Natural killer cell (primary cell): ENCODE results near the gene CCNO. TPM values are rescaled to one million over a fixed set of nuclear protein-coding genes. Genes with fewer than 3 reads are reported as not detected.

Source experiments
- ATAC-seq, 3 donors: fragments of 150-1000 bp in 2 of 3; fragments of 200-7000 bp in 1 of 3; cut with Tn5 transposase; 1 replicate in 1 of 3; 2 replicates in 2 of 3; pipeline ENCODE4 v1.10.0; 2021; ENCODE audit warnings: mild to moderate bottlenecking in 2 of 3, moderate library complexity in 2 of 3
- DNase-seq, 2 donors: peaks; one replicate each; pipeline versions ENCODE4 v3.0.0 to v3.0.0-alpha.2; 2013 to 2021; ENCODE audit warnings: mixed read lengths in 1 of 2
- H3K27ac ChIP-seq: one replicate; pipeline ENCODE4 v1.5.1; 2013; ENCODE audit warnings: mild to moderate bottlenecking, low read length
- H3K27me3 ChIP-seq: one replicate; pipeline ENCODE4 v1.6.1; 2013; ENCODE audit warnings: low read length; ENCODE audit not compliant: control insufficient read depth, insufficient read depth
- H3K36me3 ChIP-seq: one replicate; pipeline ENCODE4 v1.6.1; 2013; ENCODE audit warnings: low read length; ENCODE audit not compliant: control insufficient read depth, insufficient read depth
- H3K4me1 ChIP-seq: one replicate; pipeline ENCODE4 v1.6.1; 2013; ENCODE audit warnings: low read length; ENCODE audit not compliant: control insufficient read depth, insufficient read depth
- H3K4me3 ChIP-seq: one replicate; pipeline ENCODE4 v1.5.1; 2013; ENCODE audit warnings: low read length
- H3K9me3 ChIP-seq: one replicate; pipeline ENCODE4 v1.6.1; 2013; ENCODE audit warnings: low read length; ENCODE audit not compliant: control insufficient read depth, insufficient read depth
- H3K27ac Mint-ChIP-seq, 2 donors: one replicate each; pipeline ENCODE4 v1.8.0; 2022; ENCODE audit warnings: mild to moderate bottlenecking in 2 of 2, mixed read lengths in 2 of 2, moderate library complexity in 1 of 2
- H3K27me3 Mint-ChIP-seq, 2 donors: one replicate each; pipeline ENCODE4 v1.8.0; 2022; ENCODE audit warnings: low read depth in 2 of 2, mixed read lengths in 2 of 2
- H3K36me3 Mint-ChIP-seq: one replicate; pipeline ENCODE4 v1.8.0; 2022; ENCODE audit warnings: mixed read lengths
- H3K4me1 Mint-ChIP-seq, 2 donors: one replicate each; pipeline ENCODE4 v1.8.0; 2022; ENCODE audit warnings: mixed read lengths in 2 of 2
- H3K4me3 Mint-ChIP-seq: one replicate; pipeline ENCODE4 v1.8.0; 2022; ENCODE audit warnings: mild to moderate bottlenecking, moderate library complexity, mixed read lengths
- H3K9me3 Mint-ChIP-seq, 2 donors: one replicate each; pipeline ENCODE4 v1.8.0; 2022; ENCODE audit warnings: mixed read lengths in 2 of 2
- CTCF ChIP-seq: fragments of 200-600 bp; IDR thresholded peaks from one replicate; pipeline ENCODE4 v1.8.0; 2022; ENCODE audit warnings: antibody characterized with exemption
- WGBS: methylation state at CpG from one replicate; pipeline ENCODE4 v1.1.7; 2013; ENCODE audit warnings: missing lambda C conversion rate; ENCODE audit not compliant: insufficient coverage; 5-methylcytosine and 5-hydroxymethylcytosine counted together
- intact Hi-C: fragments of 100-400 bp; cut with micrococcal nuclease; formaldehyde crosslinking; loops from one replicate; pipeline ENCODE4 v1.14.2; 2022
- total RNA-seq, 4 donors: library from RNA; stranded (reverse); fragments of 120-200 nt in 1 of 4; gene quantifications; one replicate each; pipeline versions ENCODE4 v1.2.3 to v1.2.4, GENCODE V29; 2013 to 2022

Gene CCNO
- total RNA-seq, 3 donors from 2014 or later (not counting 1 experiment from before 2014, with no cell fraction given) = not detected

- intact Hi-C loops = no loop called here
- Mint-ChIP-seq H3K27me3 (peaks cover 42 to 70% of the 10 kb centered on the region in 2 donors), H3K4me1 (no peaks in the 10 kb centered on the region), H3K27ac (no peak overlapping the region), H3K4me3 (no peak overlapping the region), H3K9me3 (no peaks in the 10 kb centered on the region), H3K36me3 (no peaks in the 10 kb centered on the region)
- no peak overlapping the region for H3K27ac ChIP-seq
- H3K4me3 ChIP-seq = no peak overlapping the region
- H3K36me3 ChIP-seq = no peaks in the 10 kb centered on the region
- no peak for DNase-seq
- no peaks in the 10 kb centered on the region for H3K4me1 ChIP-seq
- no peak for TF ChIP-seq CTCF
- H3K9me3 ChIP-seq = no peaks in the 10 kb centered on the region
- 77% methylated on average over 5 of the region's 6 CpGs for WGBS
- no peak for ATAC-seq
- peaks cover 33% of the 10 kb centered on the region for H3K27me3 ChIP-seq
Observed at GRCh38 chr5:55188656-55189540, 44.5 kb downstream of the CCNO start.

GRCh38 chr5:55187370-55187769 is 46.0 kb downstream of the CCNO start:
- Histone ChIP-seq H3K9me3 (peaks cover 2% of the 10 kb centered on the region), H3K4me3 (no peak overlapping the region), H3K36me3 (no peaks in the 10 kb centered on the region), H3K27ac (no peak overlapping the region), H3K4me1 (no peaks in the 10 kb centered on the region), H3K27me3 (peaks cover 26% of the 10 kb centered on the region)
- Mint-ChIP-seq H3K9me3 (no peaks in the 10 kb centered on the region), H3K27ac (no peak overlapping the region), H3K4me3 (no peak overlapping the region), H3K36me3 (no peaks in the 10 kb centered on the region), H3K4me1 (no peaks in the 10 kb centered on the region), H3K27me3 (peaks cover 39 to 67% of the 10 kb centered on the region in 2 donors)
- intact Hi-C loops = no loop called here
- no peak for TF ChIP-seq CTCF
- ATAC-seq (no peak), DNase-seq (no peak)
- 43% methylated on average over 4 of the region's 4 CpGs for WGBS

Other genes starting within 250 kb of the CCNO start
- 1 to 10 TPM in 1 of 3 donors, under 1 TPM in 2; 0.87 to 1.2 (median 0.95) TPM for gene ESM1, start 248.0 kb downstream of the CCNO start, total RNA-seq
- 10 to 100 TPM; 24.5 to 40.9 (median 30.3) TPM for gene GZMK, start 209.4 kb downstream of the CCNO start, total RNA-seq
- 100 to 1,000 TPM; 530 to 621 (median 590) TPM for gene GZMA, start 131.0 kb downstream of the CCNO start, total RNA-seq
- not detected for gene GPX8, start 73.4 kb downstream of the CCNO start, total RNA-seq
- not detected for gene CDC20B, start 60.4 kb downstream of the CCNO start, total RNA-seq
- not detected for gene MCIDAS, start 6.3 kb downstream of the CCNO start, total RNA-seq
- 10 to 100 TPM; 16.7 to 22.0 (median 19.3) TPM for gene DHX29, start 74.1 kb upstream of the CCNO start, total RNA-seq
- gene MTREX, start 74.4 kb upstream of the CCNO start, total RNA-seq = 10 to 100 TPM; 64.5 to 82.2 (median 77.6) TPM